ENCODE results near the gene PLPPR1. TPM values are rescaled to one million over a fixed set of nuclear protein-coding genes. Genes with fewer than 3 reads are reported as not detected.
A peak's percentile ranks its signal among the peaks of the same experiment; 100 is the strongest.

The PLPPR1 gene
- total RNA-seq, 3 donors from 2014 or later: 0.31 to 1.9 (median 0.38) TPM

GRCh38 chr9:101242651-101243050 is 214.1 kb downstream of the PLPPR1 start:
- intact Hi-C loops (cut with DNase I, micrococcal nuclease): no loop called here
- H3K4me3 ChIP-seq: no peak overlapping the region
- no peak for ATAC-seq
- DNase-seq: no peak
- H3K4me1 ChIP-seq (ENCODE audit: low read depth): no peaks in the 10 kb centered on the region
- H3K9me3 ChIP-seq: no peaks in the 10 kb centered on the region
- TF ChIP-seq, protein P1, sequence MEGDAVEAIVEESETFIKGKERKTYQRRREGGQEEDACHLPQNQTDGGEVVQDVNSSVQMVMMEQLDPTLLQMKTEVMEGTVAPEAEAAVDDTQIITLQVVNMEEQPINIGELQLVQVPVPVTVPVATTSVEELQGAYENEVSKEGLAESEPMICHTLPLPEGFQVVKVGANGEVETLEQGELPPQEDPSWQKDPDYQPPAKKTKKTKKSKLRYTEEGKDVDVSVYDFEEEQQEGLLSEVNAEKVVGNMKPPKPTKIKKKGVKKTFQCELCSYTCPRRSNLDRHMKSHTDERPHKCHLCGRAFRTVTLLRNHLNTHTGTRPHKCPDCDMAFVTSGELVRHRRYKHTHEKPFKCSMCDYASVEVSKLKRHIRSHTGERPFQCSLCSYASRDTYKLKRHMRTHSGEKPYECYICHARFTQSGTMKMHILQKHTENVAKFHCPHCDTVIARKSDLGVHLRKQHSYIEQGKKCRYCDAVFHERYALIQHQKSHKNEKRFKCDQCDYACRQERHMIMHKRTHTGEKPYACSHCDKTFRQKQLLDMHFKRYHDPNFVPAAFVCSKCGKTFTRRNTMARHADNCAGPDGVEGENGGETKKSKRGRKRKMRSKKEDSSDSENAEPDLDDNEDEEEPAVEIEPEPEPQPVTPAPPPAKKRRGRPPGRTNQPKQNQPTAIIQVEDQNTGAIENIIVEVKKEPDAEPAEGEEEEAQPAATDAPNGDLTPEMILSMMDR (IDR thresholded peaks at IDR 0.05): no peak
- H3K36me3 ChIP-seq (ENCODE audit: low read depth): no peaks in the 10 kb centered on the region

DNA sequence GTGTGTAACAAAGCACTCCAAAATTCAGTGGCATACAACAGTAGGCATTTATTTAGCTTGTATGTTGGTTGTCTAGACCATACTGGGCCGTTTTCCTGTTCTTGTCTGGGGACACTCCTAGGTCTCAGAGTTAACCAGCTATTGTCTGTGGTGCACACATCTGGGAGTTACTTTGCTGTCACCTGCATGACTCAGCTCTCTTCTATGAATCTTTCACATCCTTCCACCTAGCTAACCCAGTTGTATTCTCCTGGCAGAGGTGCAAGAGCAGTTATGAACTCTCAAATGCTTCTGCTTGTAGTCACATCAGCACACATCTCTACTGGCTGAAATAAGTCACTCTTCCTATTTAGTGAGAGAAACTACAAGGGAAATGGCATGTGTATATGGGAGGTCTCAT is 218.2 kb downstream of the PLPPR1 start:
- H3K36me3 ChIP-seq (ENCODE audit: low read depth): no peaks in the 10 kb centered on the region
- H3K4me3 ChIP-seq: no peak overlapping the region
- TF ChIP-seq, protein P1 (IDR thresholded peaks at IDR 0.05): no peak
- no peaks in the 10 kb centered on the region for H3K9me3 ChIP-seq
- H3K4me1 ChIP-seq (ENCODE audit: low read depth): no peaks in the 10 kb centered on the region
- ATAC-seq (no peak), DNase-seq (no peak)
- intact Hi-C loops (cut with DNase I, micrococcal nuclease): no loop called here

- H3K4me3 ChIP-seq: no peak overlapping the region
- intact Hi-C loops (cut with DNase I, micrococcal nuclease): no loop called here
- DNase-seq (no peak), ATAC-seq (no peak)
- no peaks in the 10 kb centered on the region for H3K4me1 ChIP-seq (ENCODE audit: low read depth)
- TF ChIP-seq, protein P1 (IDR thresholded peaks at IDR 0.05): no peak
- H3K36me3 ChIP-seq (ENCODE audit: low read depth): no peaks in the 10 kb centered on the region
- H3K9me3 ChIP-seq: no peaks in the 10 kb centered on the region
Observed at GRCh38 chr9:101247297-101247696, 218.8 kb downstream of the PLPPR1 start.

- Histone ChIP-seq H3K36me3 (ENCODE audit: low read depth) (no peaks in the 10 kb centered on the region), H3K9me3 (no peaks in the 10 kb centered on the region), H3K4me3 (no peak overlapping the region), H3K4me1 (ENCODE audit: low read depth) (no peaks in the 10 kb centered on the region)
- intact Hi-C loops (cut with DNase I, micrococcal nuclease): no loop called here
- TF ChIP-seq, protein P1 (IDR thresholded peaks at IDR 0.05): no peak
- ATAC-seq: peak; percentile 12
- DNase-seq: no peak
Observed at GRCh38 chr9:101254733-101255433, 226.4 kb downstream of the PLPPR1 start.

DNA sequence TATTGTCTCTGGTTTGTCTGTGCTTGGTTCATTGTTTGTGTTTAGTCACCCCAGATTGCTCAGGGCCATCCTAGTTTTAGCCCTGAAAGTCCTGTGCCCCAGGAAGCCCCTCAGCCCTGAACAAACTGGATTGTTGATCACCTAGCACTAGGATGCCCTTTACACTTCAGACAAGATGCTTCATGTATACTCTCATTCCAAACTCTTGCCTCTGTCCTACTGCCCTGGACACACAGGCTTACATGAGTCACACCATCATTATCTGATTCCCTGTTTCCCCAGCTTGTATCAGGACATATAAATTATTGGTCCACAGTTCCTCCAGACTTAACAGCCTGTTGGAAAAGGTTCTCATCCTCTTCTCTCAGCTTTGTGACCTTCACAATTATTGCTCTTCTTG is 236.2 kb downstream of the PLPPR1 start:
- no peak overlapping the region for H3K4me3 ChIP-seq
- DNase-seq: no peak
- intact Hi-C loops (cut with DNase I, micrococcal nuclease): no loop called here
- TF ChIP-seq, protein P1 (IDR thresholded peaks at IDR 0.05): no peak
- no peaks in the 10 kb centered on the region for H3K36me3 ChIP-seq (ENCODE audit: low read depth)
- no peaks in the 10 kb centered on the region for H3K4me1 ChIP-seq (ENCODE audit: low read depth)
- no peaks in the 10 kb centered on the region for H3K9me3 ChIP-seq
- ATAC-seq: no peak
